A673 (cell line): ENCODE data around the gene CNIH2.

ENCODE experiments used
- CTCF ChIP-seq: fragments of 300-800, 200-600 bp; sonication (generic); conservative IDR thresholded peaks from 2 replicates; pipeline ENCODE4 v1.5.1; 2017; ENCODE audit warnings: low read depth, mild to moderate bottlenecking, antibody characterized with exemption, low read length, moderate library complexity, mixed read lengths
- EZH2 ChIP-seq: fragments of 200-600 bp; sonication (generic); IDR thresholded peaks from 2 replicates; pipeline ENCODE4 v1.6.1; 2017; ENCODE audit warnings: borderline replicate concordance, low read depth, mild to moderate bottlenecking, mixed read lengths, antibody characterized with exemption, low read length; ENCODE audit not compliant: poor library complexity, severe bottlenecking

- TF ChIP-seq CTCF (no peak), EZH2 (no peak)
These were observed 44.9 kb downstream of the CNIH2 start for GRCh38 chr11:66322732-66323427.
